ENCODE measurements around the gene LUZP4.

Gene LUZP4

GRCh38 chrX:115264009-115264408 lies 25.5 kb upstream of the LUZP4 start:
- Histone ChIP-seq H3K4me3 (no peak overlapping the region), H3K27ac (no peak overlapping the region)
- DNase-seq (ENCODE audit: low spot score): no peak
- no peak for TF ChIP-seq CTCF (IDR thresholded peaks at IDR 0.05)

- no peak for TF ChIP-seq CTCF (IDR thresholded peaks at IDR 0.05)
- no peak overlapping the region for H3K4me3 ChIP-seq
- H3K27ac ChIP-seq: no peak overlapping the region
- no peak for DNase-seq (ENCODE audit: low spot score)
Observed at GRCh38 chrX:115266300-115266699, 23.2 kb upstream of the LUZP4 start.

- H3K27ac ChIP-seq: no peak overlapping the region
- no peak for TF ChIP-seq CTCF (IDR thresholded peaks at IDR 0.05)
- DNase-seq (ENCODE audit: low spot score): no peak
- no peak overlapping the region for H3K4me3 ChIP-seq
Observed at GRCh38 chrX:115268421-115268820, 21.1 kb upstream of the LUZP4 start.

GRCh38 chrX:115269051-115269683 lies 20.3 kb upstream of the LUZP4 start:
- Histone ChIP-seq H3K27ac (no peak overlapping the region), H3K4me3 (no peak overlapping the region)
- TF ChIP-seq CTCF (IDR thresholded peaks at IDR 0.05): no peak
- DNase-seq (ENCODE audit: low spot score): no peak

GRCh38 chrX:115284877-115285276 lies 4.6 kb upstream of the LUZP4 start:
- TF ChIP-seq CTCF (IDR thresholded peaks at IDR 0.05): no peak
- Histone ChIP-seq H3K4me3 (no peak overlapping the region), H3K27ac (no peak overlapping the region)
- DNase-seq (ENCODE audit: low spot score): no peak

- DNase-seq (ENCODE audit: low spot score): no peak
- no peak for TF ChIP-seq CTCF (IDR thresholded peaks at IDR 0.05)
Observed at GRCh38 chrX:115297189-115297588, 7.7 kb downstream of the LUZP4 start.

GRCh38 chrX:115311139-115311538 lies 21.6 kb downstream of the LUZP4 start:
- no peak for DNase-seq (ENCODE audit: low spot score)
- TF ChIP-seq CTCF (IDR thresholded peaks at IDR 0.05): no peak
- no peak overlapping the region for H3K4me3 ChIP-seq
- H3K27ac ChIP-seq: no peak overlapping the region

More at GRCh38 chrX:115297189-115297588, 7.7 kb downstream of the LUZP4 start:
- Histone ChIP-seq H3K27ac (no peak overlapping the region), H3K4me3 (no peak overlapping the region)

Measured in coronary artery (tissue), 2 donors.